IMR-90 (cell line): ENCODE data around the gene RNF130. TPM values are rescaled to one million over a fixed set of nuclear protein-coding genes. Genes with fewer than 3 reads are reported as not detected.

Experiments
- ATAC-seq: fragments of 200-7000 bp; cut with Tn5 transposase; 2 replicates; pipeline ENCODE4 v1.9.1; 2020; ENCODE audit warnings: low read depth, mild to moderate bottlenecking, moderate library complexity
- BruUV-seq: library from RNA; stranded (reverse); fragments of 400-500 nt; replicated peaks from 2 replicates; lab custom pipeline; 2021; lab: Mats Ljungman, UMichigan
- CTCF ChIA-PET: fragments of 300-600 bp; formaldehyde crosslinking; extraction: SDS; loops from one replicate; lab custom pipeline; 2021; ENCODE audit warnings: antibody characterized with exemption; lab: Yijun Ruan, JAX
- POLR2A ChIA-PET: fragments of 300-600 bp; sonication (Branson Sonifier 250); formaldehyde crosslinking; loops from one replicate; lab custom pipeline; 2022; ENCODE audit warnings: antibody characterized with exemption; ENCODE audit not compliant: unreplicated experiment; lab: Charles Lee
- DNase-seq: peaks from one replicate; pipeline ENCODE4 v3.0.0; 2013
- H2AFZ ChIP-seq: replicated peaks from 2 replicates; pipeline ENCODE3; 2013; ENCODE audit warnings: low read length, mild to moderate bottlenecking; ENCODE audit not compliant: poor library complexity
- H2AK5ac ChIP-seq: 2 replicates; pipeline ENCODE4 v1.6.1; 2013; ENCODE audit warnings: low read depth, low read length, inconsistent platforms
- H2AK9ac ChIP-seq: replicated peaks from 2 replicates; pipeline ENCODE3; 2013; ENCODE audit warnings: mild to moderate bottlenecking, low read depth, low read length, moderate library complexity; ENCODE audit not compliant: poor library complexity
- H2BK120ac ChIP-seq: 2 replicates; pipeline ENCODE4 v1.6.1; 2013; ENCODE audit warnings: low read depth, low read length, inconsistent platforms
- H2BK15ac ChIP-seq: 3 replicates; pipeline ENCODE4 v1.6.1; 2013; ENCODE audit warnings: low read depth, low read length, inconsistent platforms
- H2BK20ac ChIP-seq: 2 replicates; pipeline ENCODE4 v1.6.1; 2013; ENCODE audit warnings: low read depth, mild to moderate bottlenecking, inconsistent platforms, low read length, moderate library complexity
- H2BK5ac ChIP-seq: 2 replicates; pipeline ENCODE4 v1.6.1; 2013; ENCODE audit warnings: mild to moderate bottlenecking, low read depth, low read length, inconsistent platforms; ENCODE audit not compliant: poor library complexity, severe bottlenecking
- H3K14ac ChIP-seq: replicated peaks from 2 replicates; pipeline ENCODE4 v1.6.1; 2013; ENCODE audit warnings: low read depth, low read length, inconsistent platforms
- H3K18ac ChIP-seq: 2 replicates; pipeline ENCODE4 v1.6.1; 2013; ENCODE audit warnings: low read depth, low read length, control low read depth
- H3K23ac ChIP-seq: 2 replicates; pipeline ENCODE4 v1.6.1; 2013; ENCODE audit warnings: low read depth, low read length, inconsistent platforms
- H3K27ac ChIP-seq: 2 replicates; pipeline ENCODE4 v1.5.1; 2013; ENCODE audit warnings: mild to moderate bottlenecking, control low read depth, low read length; ENCODE audit not compliant: insufficient read depth
- H3K27me3 ChIP-seq: 2 replicates; pipeline ENCODE4 v1.6.1; 2013; ENCODE audit warnings: low read length; ENCODE audit not compliant: control insufficient read depth, insufficient read depth
- H3K36me3 ChIP-seq: 2 replicates; pipeline ENCODE4 v1.6.1; 2013; ENCODE audit warnings: low read length, mixed read lengths; ENCODE audit not compliant: control insufficient read depth, insufficient read depth
- H3K4ac ChIP-seq: 2 replicates; pipeline ENCODE4 v1.6.1; 2013; ENCODE audit warnings: low read depth, low read length, inconsistent platforms
- H3K4me1 ChIP-seq: 2 replicates; pipeline ENCODE4 v1.6.1; 2013; ENCODE audit warnings: low read length, mixed read lengths; ENCODE audit not compliant: control insufficient read depth, insufficient read depth
- H3K4me2 ChIP-seq: 2 replicates; pipeline ENCODE4 v1.6.1; 2013; ENCODE audit warnings: low read depth, mild to moderate bottlenecking, control low read depth, low read length, moderate library complexity
- H3K4me3 ChIP-seq: 2 replicates; pipeline ENCODE4 v1.5.1; 2013; ENCODE audit warnings: low read depth, mild to moderate bottlenecking, control low read depth, low read length, moderate library complexity; ENCODE audit not compliant: insufficient read depth
- H3K56ac ChIP-seq: 2 replicates; pipeline ENCODE4 v1.6.1; 2013; ENCODE audit warnings: low read length, inconsistent platforms; ENCODE audit not compliant: insufficient read depth; ENCODE audit errors: extremely low read depth
- H3K79me1 ChIP-seq, 2 experiments: 2 replicates each; pipeline ENCODE4 v1.6.1; 2013; ENCODE audit warnings: low read length in 2 of 2, inconsistent platforms in 1 of 2, low read depth in 1 of 2
- H3K9ac ChIP-seq: 2 replicates; pipeline ENCODE4 v1.6.1; 2013; ENCODE audit warnings: low read depth, low read length, control low read depth
- H3K9me1 ChIP-seq: 2 replicates; pipeline ENCODE4 v1.6.1; 2013; ENCODE audit warnings: low read length, inconsistent platforms; ENCODE audit not compliant: insufficient read depth
- H3K9me3 ChIP-seq: 2 replicates; pipeline ENCODE4 v1.6.1; 2013; ENCODE audit warnings: low read length; ENCODE audit not compliant: control insufficient read depth, insufficient read depth
- H4K20me1 ChIP-seq: 2 replicates; pipeline ENCODE4 v1.6.1; 2013; ENCODE audit warnings: low read length, inconsistent platforms; ENCODE audit not compliant: insufficient read depth
- H4K5ac ChIP-seq: 2 replicates; pipeline ENCODE4 v1.6.1; 2013; ENCODE audit warnings: mild to moderate bottlenecking, low read depth, low read length, control low read depth
- H4K8ac ChIP-seq, 2 experiments: 2 replicates each; pipeline ENCODE4 v1.6.1; 2013; ENCODE audit warnings: low read depth in 2 of 2, low read length in 2 of 2, control low read depth in 1 of 2, inconsistent platforms in 1 of 2
- H4K91ac ChIP-seq: 2 replicates; pipeline ENCODE4 v1.6.1; 2013; ENCODE audit warnings: low read depth, low read length, inconsistent platforms; ENCODE audit not compliant: insufficient read depth
- BHLHE40 ChIP-seq: fragments of 150-350 bp; IDR thresholded peaks from 2 replicates; pipeline ENCODE4 v1.6.1; 2016; ENCODE audit warnings: mild to moderate bottlenecking, low read depth, low read length
- CEBPB ChIP-seq: IDR thresholded peaks from 2 replicates; pipeline ENCODE4 v1.6.1; 2012; ENCODE audit warnings: low read depth, low read length, improper control_type of control experiment
- CHD1 ChIP-seq: IDR thresholded peaks from 2 replicates; pipeline ENCODE4 v1.6.1; 2012; ENCODE audit warnings: low read depth, low read length, improper control_type of control experiment
- NFE2L2 ChIP-seq: fragments of 150-350 bp; IDR thresholded peaks from 2 replicates; pipeline ENCODE4 v1.6.1; 2016; ENCODE audit warnings: low read depth, mild to moderate bottlenecking, low read length
- POLR2A ChIP-seq: IDR thresholded peaks from 2 replicates; pipeline ENCODE4 v1.6.1; 2012; ENCODE audit warnings: mild to moderate bottlenecking, low read depth, low read length
- RAD21 ChIP-seq: IDR thresholded peaks from 2 replicates; pipeline ENCODE4 v1.6.1; 2012; ENCODE audit warnings: low read length, improper control_type of control experiment
- RCOR1 ChIP-seq: IDR thresholded peaks from 2 replicates; pipeline ENCODE4 v1.6.1; 2012; ENCODE audit warnings: mild to moderate bottlenecking, low read length, improper control_type of control experiment; ENCODE audit not compliant: insufficient replicate concordance
- WGBS, 2 experiments: methylation state at CpG; one replicate each; pipeline versions ENCODE4 v1.1.5 to v1.1.7; 2013; ENCODE audit warnings: missing lambda C conversion rate in 2 of 2; ENCODE audit not compliant: insufficient read length in 1 of 2; ENCODE audit errors: extremely low coverage in 2 of 2; 5-methylcytosine and 5-hydroxymethylcytosine counted together
- dilution Hi-C: fragments of 300-500 bp; cut with HindIII; formaldehyde crosslinking; loops from one replicate; pipeline ENCODE4 v1.14.3; 2018; ENCODE audit warnings: low sequenced_read_pairs; ENCODE audit not compliant: unreplicated experiment
- in situ Hi-C: fragments of 300-500 bp; cut with MboI; formaldehyde crosslinking; loops from 3 replicates; pipeline ENCODE4 v1.14.3; 2019; ENCODE audit warnings: low sequenced_read_pairs, inconsistent platforms, mixed read lengths
- intact Hi-C: fragments of 100-400 bp; cut with micrococcal nuclease; formaldehyde crosslinking; loops from 2 replicates; pipeline ENCODE4 v1.10.0; 2022
- polyA plus RNA-seq, 3 experiments: library from polyadenylated mRNA; depleted of rRNA; stranded (reverse); fragments of >200 nt; gene quantifications; 2 replicates each; pipeline ENCODE4 v1.2.3, GENCODE V29; 2012; ENCODE audit warnings: low replicate concordance in 1 of 3
- total RNA-seq: library from RNA; depleted of rRNA; stranded (reverse); fragments of >200 nt; gene quantifications from 2 replicates; pipeline ENCODE4 v1.2.3, GENCODE V29; 2012
- TF ChIP-seq, protein P1 (sequence below): fragments of 150-350 bp; IDR thresholded peaks from 2 replicates; pipeline ENCODE4 v1.6.1; 2016; ENCODE audit warnings: low read depth, mild to moderate bottlenecking, low read length, moderate library complexity, borderline replicate concordance

RNF130 gene
- total and polyA plus RNA-seq, 2 of the 4 experiments (the other 2 are of a cell fraction) = 12.9 to 21.7 TPM

GRCh38 chr5:179936976-179937681 lies 134.4 kb downstream of the RNF130 start:
- ChIA-PET POLR2A (no interaction called here), CTCF (no interaction called here)
- Histone ChIP-seq H3K4me1 (no peaks in the 10 kb centered on the region), H2AFZ (no peak overlapping the region), H3K4me2 (no peak overlapping the region), H2AK5ac (no peak overlapping the region), H3K14ac (no peak overlapping the region), H3K9ac (no peak overlapping the region), H3K23ac (no peak overlapping the region), H3K27ac (no peak overlapping the region), H2AK9ac (no peak overlapping the region), H3K9me1 (no peaks in the 10 kb centered on the region), H3K4ac (no peak overlapping the region), H2BK5ac (no peak overlapping the region), H2BK15ac (no peak overlapping the region), H4K20me1 (no peaks in the 10 kb centered on the region), H4K8ac (no peak overlapping the region), H4K91ac (no peak overlapping the region), H3K27me3 (no peaks in the 10 kb centered on the region), H2BK120ac (no peak overlapping the region), H3K18ac (no peak overlapping the region), H3K56ac (no peak overlapping the region), H4K5ac (no peak overlapping the region), H3K36me3 (no peaks in the 10 kb centered on the region), H3K9me3 (no peaks in the 10 kb centered on the region), H3K4me3 (no peak overlapping the region), H3K79me1 (no peaks in the 10 kb centered on the region), H2BK20ac (no peak overlapping the region)
- DNase-seq (no peak), ATAC-seq (no peak)
- intact Hi-C loops = no loop called here
- dilution Hi-C loops = no loop called here
- 100% methylated on average over 1 of the region's 13 CpGs; no CpG with 5 or more reads in 1 of the 2 experiments for WGBS, 2 experiments
- in situ Hi-C loops = no loop called here
- no TSS peak for BruUV-seq
- TF ChIP-seq CEBPB (no peak), RAD21 (no peak), BHLHE40 (no peak), CHD1 (no peak), NFE2L2 (no peak), RCOR1 (no peak), POLR2A (no peak)
- TF ChIP-seq, protein P1, sequence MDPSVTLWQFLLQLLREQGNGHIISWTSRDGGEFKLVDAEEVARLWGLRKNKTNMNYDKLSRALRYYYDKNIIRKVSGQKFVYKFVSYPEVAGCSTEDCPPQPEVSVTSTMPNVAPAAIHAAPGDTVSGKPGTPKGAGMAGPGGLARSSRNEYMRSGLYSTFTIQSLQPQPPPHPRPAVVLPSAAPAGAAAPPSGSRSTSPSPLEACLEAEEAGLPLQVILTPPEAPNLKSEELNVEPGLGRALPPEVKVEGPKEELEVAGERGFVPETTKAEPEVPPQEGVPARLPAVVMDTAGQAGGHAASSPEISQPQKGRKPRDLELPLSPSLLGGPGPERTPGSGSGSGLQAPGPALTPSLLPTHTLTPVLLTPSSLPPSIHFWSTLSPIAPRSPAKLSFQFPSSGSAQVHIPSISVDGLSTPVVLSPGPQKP = no peak
